H1 (cell line): Measurements from ENCODE around the gene PRKN. TPM values are rescaled to one million over a fixed set of nuclear protein-coding genes. Genes with fewer than 3 reads are reported as not detected.

Experiments
- CHD7 ChIP-seq: fragments of 300-600 bp; sonication (generic); IDR thresholded peaks from 2 replicates; pipeline ENCODE4 v1.7.1; 2012; ENCODE audit warnings: low read length, moderate library complexity, mild to moderate bottlenecking, inconsistent platforms; ENCODE audit not compliant: insufficient replicate concordance
- SIN3A ChIP-seq, 2 experiments: IDR thresholded peaks in 1 of 2; conservative IDR thresholded peaks in 1 of 2; 2 replicates each; pipeline ENCODE4 v1.6.1; 2011 to 2012; ENCODE audit warnings: low read length in 2 of 2, improper control_type of control experiment in 1 of 2, low read depth in 1 of 2, mild to moderate bottlenecking in 1 of 2
- polyA plus RNA-seq, 7 experiments: library from polyadenylated mRNA; depleted of rRNA in 3 of 7; stranded (reverse) in 5 of 7; unstranded in 2 of 7; fragments of >200 nt in 5 of 7; fragments of 200-250 nt in 2 of 7; gene quantifications; 1 replicate in 5 of 7; 2 replicates in 1 of 7; 4 replicates in 1 of 7; pipeline versions ENCODE4 v1.2.1 to v1.2.3, GENCODE V29; 2011 to 2013; ENCODE audit warnings: missing spikeins in 2 of 7, mixed read lengths in 2 of 7
- total RNA-seq: library from RNA; stranded (reverse); fragmentation: NEBNext Ultra II Directional; extraction: Animal tissue kit (Norgen Biotek cat#: 25700); gene quantifications from 2 replicates; pipeline ENCODE4 v1.2.1, GENCODE V29; 2021

PRKN gene
- total and polyA plus RNA-seq, 2 of the 8 experiments (the other 6 are each of a cell fraction or from before 2014, with no cell fraction given) = 0.13 to 0.29 TPM

- TF ChIP-seq CHD7 (no peak), SIN3A (conservative IDR thresholded peaks at IDR 0.05 in 1 of 2, IDR thresholded peaks at IDR 0.05 in 1 of 2; ENCODE audit: low read depth in 1 of 2, low read length in 2 of 2) (no peak)
- TF ChIP-seq, all 59 proteins: peak for 0
These were observed 151.6 kb downstream of the PRKN start (continued) for GRCh38 chr6:162576016-162576415.
